HG03196 (cell line): ENCODE data around the gene MFSD2B.

ENCODE experiments used
- ATAC-seq: cut with Tn5 transposase; IDR thresholded peaks from one replicate; pipeline ENCODE4 v1.9.1; 2021; ENCODE audit not compliant: unreplicated experiment

Gene MFSD2B

DNA sequence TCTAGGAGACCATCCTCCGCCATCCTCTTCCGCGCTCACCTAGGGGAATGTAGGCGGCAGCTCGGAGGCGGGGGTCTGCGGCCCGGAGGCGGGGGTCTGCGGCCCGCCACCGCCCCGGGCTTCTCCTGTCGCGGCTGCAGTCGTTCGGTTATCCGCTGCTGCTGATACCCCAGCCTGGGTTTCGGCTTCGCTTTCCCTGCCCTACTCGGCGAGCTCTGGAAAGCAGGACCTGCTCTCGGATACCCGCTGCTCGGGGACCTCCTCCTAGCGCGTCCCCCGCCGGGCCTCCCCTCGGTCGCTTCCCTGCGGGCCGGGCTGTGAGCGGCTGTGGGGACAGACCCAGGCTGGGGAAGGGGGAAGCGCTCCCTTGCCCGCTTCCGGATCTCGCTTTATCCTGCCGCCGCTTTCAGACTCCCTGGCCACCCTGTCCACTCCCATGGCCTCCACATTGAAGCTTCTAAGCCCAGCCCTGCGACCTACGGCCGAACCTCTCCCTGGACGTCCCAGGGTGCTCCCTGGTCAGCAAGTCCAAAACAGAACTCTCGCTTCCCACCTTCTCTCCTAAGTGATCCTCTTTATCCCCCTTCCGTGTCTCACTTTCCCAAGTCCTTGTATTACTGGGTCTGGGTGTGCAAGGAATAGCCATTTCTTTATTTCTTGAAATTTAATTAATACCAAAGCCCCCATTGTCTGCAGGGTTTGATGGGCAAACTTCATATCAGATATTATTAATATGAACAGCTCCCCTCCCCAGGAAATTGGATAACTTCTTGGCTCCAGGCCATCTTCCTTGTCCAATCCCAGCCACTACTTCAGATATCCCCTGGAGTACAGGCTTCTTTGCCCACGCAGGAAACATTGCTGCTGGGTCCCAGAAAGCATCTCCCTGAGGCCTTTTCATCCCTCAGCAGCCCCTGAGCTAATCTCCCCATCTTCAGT lies 40.4 kb downstream of the MFSD2B start:
- ATAC-seq: no peak

DNA sequence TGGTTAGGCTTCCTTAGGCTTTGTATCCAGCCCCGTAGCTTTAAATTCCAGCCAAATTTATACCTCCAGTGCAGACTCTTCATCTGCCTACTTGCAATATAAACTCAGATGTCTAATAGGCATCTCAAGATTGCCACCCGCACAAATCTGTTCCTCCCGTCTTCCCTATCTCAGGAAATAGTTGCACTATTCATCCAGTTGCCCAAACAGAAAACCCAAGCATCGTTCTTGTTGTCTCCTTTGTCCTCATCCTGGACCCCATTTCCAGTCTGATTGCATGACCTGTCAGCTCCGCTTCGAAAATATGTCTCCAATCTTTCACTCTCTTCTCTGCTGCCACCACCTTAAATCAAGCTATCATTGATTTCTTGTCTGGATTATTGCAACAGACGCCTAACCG lies 41.9 kb downstream of the MFSD2B start:
- no peak for ATAC-seq

DNA sequence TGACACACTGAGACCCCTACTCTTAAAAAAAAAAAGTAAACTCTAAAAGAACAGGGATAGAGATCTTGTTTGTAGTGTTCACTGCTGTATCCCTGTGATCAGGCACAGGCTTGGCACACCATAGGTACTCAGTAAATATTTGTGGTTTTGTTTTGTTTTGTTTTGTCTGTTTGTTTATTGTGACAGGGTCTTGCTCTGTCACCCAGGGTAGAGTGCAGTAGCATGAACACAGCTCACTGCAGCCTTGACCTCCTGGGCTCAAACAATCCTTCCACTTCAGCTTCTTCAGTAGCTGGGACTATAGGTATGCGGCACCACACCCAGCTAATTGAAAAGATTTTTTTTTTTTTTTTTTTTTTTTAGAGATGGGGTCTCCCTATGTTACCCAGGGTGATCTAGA lies 43.1 kb downstream of the MFSD2B start:
- ATAC-seq: no peak

DNA sequence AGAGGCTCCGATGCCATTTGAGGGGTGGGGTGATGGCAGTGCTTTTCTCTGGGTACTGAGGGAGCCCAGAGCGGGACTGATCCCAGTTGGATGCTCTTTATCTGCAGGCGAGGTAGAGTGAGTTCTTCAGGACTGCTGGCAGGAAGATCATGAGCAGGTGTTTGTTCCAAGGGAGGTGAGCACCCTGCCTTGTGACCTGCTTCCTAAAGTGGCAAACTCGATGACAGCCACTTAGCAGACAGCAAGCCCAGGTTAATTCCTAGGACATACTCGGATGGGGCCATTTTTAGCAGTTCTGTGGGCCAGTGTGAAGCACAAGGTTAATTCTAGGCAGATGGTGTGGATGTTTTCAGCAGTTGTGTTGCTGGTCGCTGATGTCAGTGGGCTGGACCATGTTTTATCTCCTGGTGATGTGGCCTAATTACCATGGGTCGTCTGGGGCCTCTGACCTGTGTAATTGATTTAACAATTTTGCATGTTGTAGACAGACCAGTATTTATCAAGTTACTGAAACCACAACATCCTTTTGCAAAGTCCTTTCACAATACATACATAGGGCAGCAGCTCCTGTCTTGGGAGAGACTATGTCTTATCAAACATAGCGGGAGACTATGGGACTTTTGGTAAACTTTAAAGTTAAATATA lies 44.6 kb downstream of the MFSD2B start:
- ATAC-seq: no peak

DNA sequence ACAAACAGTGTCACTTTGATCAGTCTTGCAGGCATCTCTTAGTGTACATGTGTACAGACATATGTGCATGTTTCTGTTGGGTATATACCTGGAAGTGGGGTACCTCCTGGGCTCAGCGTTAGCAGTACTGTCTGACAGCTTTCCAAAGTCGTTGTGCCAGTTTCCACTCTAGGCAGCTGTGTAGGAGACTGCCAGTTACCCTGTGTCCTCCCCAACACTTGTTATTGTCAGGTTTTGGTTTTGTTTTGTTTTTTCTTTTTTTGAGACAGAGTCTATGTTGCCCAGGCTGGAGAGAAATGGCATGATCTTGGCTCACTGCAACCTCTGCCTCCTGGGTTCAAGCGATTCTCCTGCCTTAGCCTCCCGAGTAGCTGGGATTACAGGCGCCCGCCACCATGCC lies 45.9 kb downstream of the MFSD2B start:
- ATAC-seq: no peak

DNA sequence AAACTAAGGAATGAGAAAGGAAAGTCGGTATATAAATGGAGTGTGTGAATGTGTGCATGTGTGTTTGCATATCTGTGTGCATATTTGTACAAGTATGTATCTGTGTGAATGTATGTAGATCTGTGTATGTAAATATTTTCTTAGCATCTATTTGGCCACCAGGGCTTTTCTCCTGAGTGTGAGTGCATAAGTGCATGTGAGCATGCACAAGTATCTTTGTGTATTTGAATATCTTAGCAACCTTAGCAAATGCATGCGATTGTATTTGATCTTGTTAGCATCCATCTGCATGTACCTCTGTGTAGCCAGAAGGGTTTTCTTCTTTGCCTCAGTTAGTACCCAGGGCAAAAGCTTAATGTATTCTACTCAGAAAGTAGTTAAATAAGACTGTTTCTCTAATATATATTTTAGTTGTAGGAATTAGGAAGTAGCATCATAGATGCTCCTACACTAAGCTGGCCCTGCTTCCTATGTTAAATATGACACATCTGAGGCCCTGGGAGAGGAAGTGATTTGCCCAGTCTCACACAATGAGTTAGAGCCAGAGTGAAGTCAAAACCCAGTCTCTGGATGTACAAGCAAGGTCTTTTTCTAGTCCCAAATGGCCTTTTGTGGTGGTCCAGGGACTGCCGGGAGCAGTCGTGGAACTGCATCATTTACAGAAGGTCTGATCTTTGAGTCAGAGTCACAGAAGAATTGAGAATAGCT lies 48.8 kb downstream of the MFSD2B start:
- ATAC-seq: no peak

DNA sequence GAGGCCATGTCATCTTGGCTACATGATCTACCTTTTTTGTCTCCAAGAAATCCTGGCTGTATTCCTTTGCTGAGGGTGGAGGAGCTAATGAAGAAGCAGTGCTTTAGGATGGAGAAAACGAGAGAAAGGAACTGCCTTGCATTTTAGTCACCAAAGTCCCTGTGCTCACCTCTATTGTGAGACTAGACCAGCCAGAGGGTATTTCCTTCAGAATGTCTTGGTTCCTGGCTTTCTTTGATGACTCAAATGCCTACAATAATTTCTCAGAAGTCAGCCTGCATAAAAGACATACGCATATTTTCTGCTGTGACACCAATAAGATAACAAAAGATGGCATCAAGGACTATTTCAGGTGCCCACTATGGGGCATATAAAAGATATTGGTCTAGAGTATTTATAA lies 55.5 kb downstream of the MFSD2B start:
- ATAC-seq: no peak

DNA sequence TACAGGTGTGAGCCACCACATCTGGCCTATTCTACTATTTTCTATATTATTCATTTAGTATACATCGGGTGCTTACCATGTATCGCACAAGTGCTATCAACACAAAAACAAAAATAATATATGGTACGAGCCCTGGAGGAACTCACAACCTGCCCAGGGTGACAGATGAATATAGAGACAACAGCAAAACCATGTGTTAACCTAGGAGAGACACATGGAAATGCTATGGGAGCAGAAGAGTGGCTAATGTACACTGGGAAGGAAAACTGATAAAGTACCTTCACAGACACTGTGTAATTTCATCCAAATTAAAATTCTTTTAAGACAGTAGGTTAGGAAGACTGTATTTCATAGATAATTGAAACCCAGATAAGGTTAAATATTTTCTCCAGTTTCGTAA lies 62.4 kb downstream of the MFSD2B start:
- no peak for ATAC-seq

DNA sequence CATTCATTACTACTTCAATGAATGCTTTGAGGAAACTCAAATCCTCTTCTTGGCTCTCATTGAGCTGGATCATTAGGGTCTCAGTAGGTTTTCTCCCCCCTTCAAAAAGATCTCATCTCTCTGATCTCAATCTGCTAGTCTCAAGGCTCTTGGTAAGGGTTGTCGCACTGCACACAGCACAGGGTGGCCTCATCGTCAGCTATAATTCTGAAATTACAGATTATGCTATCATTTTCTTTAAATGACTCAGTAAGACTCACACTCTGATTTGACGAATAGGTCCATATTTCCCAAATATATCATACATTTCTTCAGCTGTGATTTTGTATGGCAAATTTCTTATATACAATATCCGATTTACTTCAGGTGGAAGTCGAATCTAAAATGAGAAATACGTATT lies 63.9 kb downstream of the MFSD2B start:
- ATAC-seq: no peak

DNA sequence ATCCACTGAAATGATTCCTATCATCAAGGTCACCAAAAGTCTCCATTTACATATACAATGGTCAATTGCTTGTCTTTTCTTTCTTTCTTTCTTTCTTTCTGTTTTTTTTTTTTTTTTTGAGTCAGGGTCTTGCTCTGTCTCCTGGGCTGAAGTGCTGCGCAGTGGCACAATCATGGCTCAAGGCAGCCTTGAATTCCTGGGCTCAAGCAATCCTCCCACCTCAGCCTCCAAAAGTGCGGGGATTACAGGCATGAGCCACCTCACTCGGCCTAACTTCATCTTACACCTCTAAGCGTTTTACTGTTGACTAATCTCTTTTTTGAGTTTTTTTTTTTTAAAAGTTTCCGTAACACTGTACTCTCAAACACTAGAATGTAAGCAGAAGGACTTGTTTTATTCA lies 65.4 kb downstream of the MFSD2B start:
- ATAC-seq: no peak
